Panc1 (cell line): ENCODE data around the gene KLF11. TPM values are rescaled to one million over a fixed set of nuclear protein-coding genes. Genes with fewer than 3 reads are reported as not detected.
"Not testable (repeated sequence)": the region's sequence is repeated elsewhere in the genome, so short reads cannot be mapped to it uniquely, and the experiment has no call there.

Experiments used
- ATAC-seq: fragments of 200-7000 bp; cut with Tn5 transposase; 2 replicates; pipeline ENCODE4 v1.9.1; 2020; ENCODE audit warnings: mild to moderate bottlenecking, moderate library complexity
- BruUV-seq: library from RNA; stranded (reverse); fragments of 400-500 nt; replicated peaks from 2 replicates; lab custom pipeline; 2021; lab: Mats Ljungman, UMichigan
- CTCF ChIA-PET: fragments of 300-600 bp; sonication (Branson Sonifier 250); formaldehyde crosslinking; loops from one replicate; lab custom pipeline; 2022; ENCODE audit warnings: antibody characterized with exemption; lab: Charles Lee
- POLR2A ChIA-PET: fragments of 300-600 bp; sonication (Branson Sonifier 250); formaldehyde crosslinking; loops from one replicate; lab custom pipeline; 2022; ENCODE audit warnings: antibody characterized with exemption; lab: Charles Lee
- DNase-seq: peaks from one replicate; pipeline ENCODE4 v3.0.0-alpha.2; 2010; ENCODE audit warnings: low read depth, low spot score
- H3K27ac ChIP-seq: 2 replicates; pipeline ENCODE4 v1.5.1; 2011; ENCODE audit warnings: mild to moderate bottlenecking, low read length, inconsistent platforms
- H3K27me3 ChIP-seq: fragments of 200-500 bp; sonication (Bioruptor generic); 2 replicates; pipeline ENCODE4 v1.6.0; 2014; ENCODE audit warnings: low read length, inconsistent platforms; ENCODE audit not compliant: control insufficient read depth, insufficient read depth
- H3K36me3 ChIP-seq: fragments of 200-500 bp; sonication (Bioruptor generic); 2 replicates; pipeline ENCODE4 v1.5.1; 2014; ENCODE audit warnings: inconsistent platforms, mild to moderate bottlenecking, low read length, moderate library complexity; ENCODE audit not compliant: control insufficient read depth, insufficient read depth
- H3K4me1 ChIP-seq: 2 replicates; pipeline ENCODE4 v1.5.1; 2011; ENCODE audit warnings: inconsistent platforms, mild to moderate bottlenecking, low read length, moderate library complexity; ENCODE audit not compliant: control insufficient read depth, insufficient read depth
- H3K4me3 ChIP-seq, 2 experiments: 2 replicates each; pipeline ENCODE4 v1.5.1; 2011 to 2012; ENCODE audit warnings: low read depth in 2 of 2, low read length in 2 of 2, mild to moderate bottlenecking in 2 of 2, inconsistent platforms in 1 of 2, moderate library complexity in 1 of 2
- H3K9me3 ChIP-seq: fragments of 200-500 bp; sonication (Bioruptor generic); 2 replicates; pipeline ENCODE4 v1.5.1; 2014; ENCODE audit warnings: low read depth, mild to moderate bottlenecking, inconsistent platforms, low read length, moderate library complexity; ENCODE audit not compliant: control insufficient read depth, insufficient read depth
- POLR2AphosphoS5 ChIP-seq: IDR thresholded peaks from 2 replicates; pipeline ENCODE4 v1.6.1; 2012; ENCODE audit warnings: mild to moderate bottlenecking, low read depth, low read length, moderate library complexity
- SIN3A ChIP-seq: IDR thresholded peaks from 2 replicates; pipeline ENCODE4 v1.6.1; 2012; ENCODE audit warnings: low read depth, mild to moderate bottlenecking, low read length, moderate library complexity, borderline replicate concordance; ENCODE audit not compliant: insufficient read depth
- TCF7L2 ChIP-seq: IDR thresholded peaks from 2 replicates; pipeline ENCODE4 v1.6.1; 2011; ENCODE audit warnings: mild to moderate bottlenecking, low read depth, low read length, inconsistent platforms
- in situ Hi-C: cut with HindIII; loops from 2 replicates; pipeline ENCODE4 v1.10.0; 2016; ENCODE audit warnings: low sequenced_read_pairs, low pct_unique_long_range_greater_than_20kb
- intact Hi-C: fragments of 100-400 bp; cut with micrococcal nuclease; formaldehyde crosslinking; loops from one replicate; pipeline ENCODE4 v1.10.0; 2022; ENCODE audit not compliant: unreplicated experiment
- total RNA-seq: library from RNA; stranded (reverse); gene quantifications from one replicate; pipeline ENCODE4 v1.2.1, GENCODE V29; 2021; ENCODE audit not compliant: unreplicated experiment
- TF ChIP-seq, protein P1 (sequence below), 2 experiments: IDR thresholded peaks; 2 replicates each; pipeline ENCODE4 v1.6.1; 2011 to 2012; ENCODE audit warnings: low read depth in 2 of 2, control low read depth in 1 of 2, low read length in 1 of 2, mild to moderate bottlenecking in 1 of 2, moderate library complexity in 1 of 2; ENCODE audit not compliant: insufficient read depth in 1 of 2
- TF ChIP-seq, protein P2 (sequence below): fragments of 450-650 bp; IDR thresholded peaks from 2 replicates; pipeline ENCODE4 v1.5.1; 2017; ENCODE audit warnings: mild to moderate bottlenecking

The KLF11 gene
- total RNA-seq, 1 experiment from 2014 or later, result 23.7 TPM

DNA sequence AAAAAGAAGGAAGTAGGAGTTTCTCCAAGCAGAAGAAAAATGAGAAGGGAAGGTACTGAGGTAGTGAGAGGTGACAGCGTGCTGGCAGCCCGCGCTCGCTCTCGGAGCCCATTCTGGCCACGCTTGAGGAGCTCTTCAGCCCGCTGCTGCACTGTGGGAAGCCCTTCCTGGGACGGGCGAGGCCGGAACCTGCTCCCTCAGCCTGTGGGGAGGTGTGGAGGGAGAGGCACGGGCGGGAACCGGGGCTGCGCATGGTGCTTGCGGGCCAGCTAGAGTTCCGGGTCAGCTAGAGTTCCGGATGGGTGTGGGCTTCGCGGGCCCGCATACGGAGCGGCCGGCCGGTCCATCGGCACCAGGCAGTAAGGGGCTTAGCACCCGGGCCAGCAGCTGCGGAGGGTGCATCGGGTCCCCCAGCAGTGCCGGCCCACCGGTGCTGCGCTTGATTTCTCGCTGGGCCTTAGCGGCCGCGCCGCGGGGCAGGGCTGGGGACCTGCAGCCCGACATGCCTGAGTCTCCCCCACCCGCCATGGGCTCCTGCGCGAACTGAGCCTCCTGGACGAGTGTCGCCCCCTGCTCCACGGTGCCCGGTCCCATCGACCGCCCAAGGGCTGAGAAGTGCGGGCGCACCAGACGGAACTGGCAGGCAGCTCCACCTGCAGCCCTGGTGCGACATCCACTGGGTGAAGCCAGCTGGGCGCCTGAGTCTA, 48.0 kb downstream of the KLF11 start:
- intact Hi-C loops (no loop called here), in situ Hi-C loops (no loop called here)
- Histone ChIP-seq H3K4me1 (0 out of 2 replicates have a peak, but pooled peaks cover 3% of the 10 kb centered on the region), H3K36me3 (no peaks in the 10 kb centered on the region), H3K9me3 (no peaks in the 10 kb centered on the region), H3K4me3 (no peak overlapping the region), H3K27me3 (no peaks in the 10 kb centered on the region), H3K27ac (no peak overlapping the region)
- TF ChIP-seq TCF7L2 (no peak), SIN3A (no peak), POLR2AphosphoS5 (no peak)
- TF ChIP-seq, protein P1, sequence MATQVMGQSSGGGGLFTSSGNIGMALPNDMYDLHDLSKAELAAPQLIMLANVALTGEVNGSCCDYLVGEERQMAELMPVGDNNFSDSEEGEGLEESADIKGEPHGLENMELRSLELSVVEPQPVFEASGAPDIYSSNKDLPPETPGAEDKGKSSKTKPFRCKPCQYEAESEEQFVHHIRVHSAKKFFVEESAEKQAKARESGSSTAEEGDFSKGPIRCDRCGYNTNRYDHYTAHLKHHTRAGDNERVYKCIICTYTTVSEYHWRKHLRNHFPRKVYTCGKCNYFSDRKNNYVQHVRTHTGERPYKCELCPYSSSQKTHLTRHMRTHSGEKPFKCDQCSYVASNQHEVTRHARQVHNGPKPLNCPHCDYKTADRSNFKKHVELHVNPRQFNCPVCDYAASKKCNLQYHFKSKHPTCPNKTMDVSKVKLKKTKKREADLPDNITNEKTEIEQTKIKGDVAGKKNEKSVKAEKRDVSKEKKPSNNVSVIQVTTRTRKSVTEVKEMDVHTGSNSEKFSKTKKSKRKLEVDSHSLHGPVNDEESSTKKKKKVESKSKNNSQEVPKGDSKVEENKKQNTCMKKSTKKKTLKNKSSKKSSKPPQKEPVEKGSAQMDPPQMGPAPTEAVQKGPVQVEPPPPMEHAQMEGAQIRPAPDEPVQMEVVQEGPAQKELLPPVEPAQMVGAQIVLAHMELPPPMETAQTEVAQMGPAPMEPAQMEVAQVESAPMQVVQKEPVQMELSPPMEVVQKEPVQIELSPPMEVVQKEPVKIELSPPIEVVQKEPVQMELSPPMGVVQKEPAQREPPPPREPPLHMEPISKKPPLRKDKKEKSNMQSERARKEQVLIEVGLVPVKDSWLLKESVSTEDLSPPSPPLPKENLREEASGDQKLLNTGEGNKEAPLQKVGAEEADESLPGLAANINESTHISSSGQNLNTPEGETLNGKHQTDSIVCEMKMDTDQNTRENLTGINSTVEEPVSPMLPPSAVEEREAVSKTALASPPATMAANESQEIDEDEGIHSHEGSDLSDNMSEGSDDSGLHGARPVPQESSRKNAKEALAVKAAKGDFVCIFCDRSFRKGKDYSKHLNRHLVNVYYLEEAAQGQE (IDR thresholded peaks at IDR 0.05; ENCODE audit: insufficient read depth in 1 of 2, low read depth in 2 of 2, low read length in 1 of 2), result no peak
- TF ChIP-seq, protein P2, sequence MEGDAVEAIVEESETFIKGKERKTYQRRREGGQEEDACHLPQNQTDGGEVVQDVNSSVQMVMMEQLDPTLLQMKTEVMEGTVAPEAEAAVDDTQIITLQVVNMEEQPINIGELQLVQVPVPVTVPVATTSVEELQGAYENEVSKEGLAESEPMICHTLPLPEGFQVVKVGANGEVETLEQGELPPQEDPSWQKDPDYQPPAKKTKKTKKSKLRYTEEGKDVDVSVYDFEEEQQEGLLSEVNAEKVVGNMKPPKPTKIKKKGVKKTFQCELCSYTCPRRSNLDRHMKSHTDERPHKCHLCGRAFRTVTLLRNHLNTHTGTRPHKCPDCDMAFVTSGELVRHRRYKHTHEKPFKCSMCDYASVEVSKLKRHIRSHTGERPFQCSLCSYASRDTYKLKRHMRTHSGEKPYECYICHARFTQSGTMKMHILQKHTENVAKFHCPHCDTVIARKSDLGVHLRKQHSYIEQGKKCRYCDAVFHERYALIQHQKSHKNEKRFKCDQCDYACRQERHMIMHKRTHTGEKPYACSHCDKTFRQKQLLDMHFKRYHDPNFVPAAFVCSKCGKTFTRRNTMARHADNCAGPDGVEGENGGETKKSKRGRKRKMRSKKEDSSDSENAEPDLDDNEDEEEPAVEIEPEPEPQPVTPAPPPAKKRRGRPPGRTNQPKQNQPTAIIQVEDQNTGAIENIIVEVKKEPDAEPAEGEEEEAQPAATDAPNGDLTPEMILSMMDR, result no peak
- ATAC-seq, result no peak
- DNase-seq, result no peak
- ChIA-PET POLR2A (interaction anchor here (0.6 kb wide), 2 partner anchors 11 to 19 kb away, joined by 3 to 4 read pairs; partner anchors contain the start of gene CYS1), CTCF (no interaction called here)
- BruUV-seq, result no TSS peak

DNA sequence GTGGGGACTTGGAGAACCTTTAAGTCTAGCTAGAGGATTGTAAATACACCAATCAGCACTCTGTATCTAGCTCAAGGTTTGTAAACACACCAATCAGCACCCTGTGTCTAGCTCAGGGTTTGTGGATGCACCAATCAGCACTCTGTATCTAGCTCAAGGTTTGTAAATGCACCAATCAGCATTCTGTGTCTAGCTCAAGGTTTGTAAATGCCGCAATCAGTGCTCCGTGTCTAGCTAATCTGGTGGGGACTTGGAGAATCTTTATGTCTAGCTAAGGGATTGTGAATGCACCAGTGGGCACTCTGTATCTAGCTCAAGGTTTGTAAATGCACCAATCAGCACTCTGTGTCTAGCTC, 48.5 kb downstream of the KLF11 start:
- H3K27ac ChIP-seq, ATAC-seq, H3K36me3 ChIP-seq, H3K27me3 ChIP-seq, H3K9me3 ChIP-seq, H3K4me1 ChIP-seq, intact Hi-C loops, in situ Hi-C loops, DNase-seq, H3K4me3 ChIP-seq, BruUV-seq: not testable (repeated sequence)
- ChIA-PET CTCF (interaction anchor here (0.6 kb wide), 1 partner anchor 10 kb away, joined by 5 read pairs; no protein-coding TSS in a partner anchor), POLR2A (interaction anchor here (0.6 kb wide), 1 partner anchor 20 kb away, joined by 3 read pairs; no protein-coding TSS in a partner anchor)

DNA sequence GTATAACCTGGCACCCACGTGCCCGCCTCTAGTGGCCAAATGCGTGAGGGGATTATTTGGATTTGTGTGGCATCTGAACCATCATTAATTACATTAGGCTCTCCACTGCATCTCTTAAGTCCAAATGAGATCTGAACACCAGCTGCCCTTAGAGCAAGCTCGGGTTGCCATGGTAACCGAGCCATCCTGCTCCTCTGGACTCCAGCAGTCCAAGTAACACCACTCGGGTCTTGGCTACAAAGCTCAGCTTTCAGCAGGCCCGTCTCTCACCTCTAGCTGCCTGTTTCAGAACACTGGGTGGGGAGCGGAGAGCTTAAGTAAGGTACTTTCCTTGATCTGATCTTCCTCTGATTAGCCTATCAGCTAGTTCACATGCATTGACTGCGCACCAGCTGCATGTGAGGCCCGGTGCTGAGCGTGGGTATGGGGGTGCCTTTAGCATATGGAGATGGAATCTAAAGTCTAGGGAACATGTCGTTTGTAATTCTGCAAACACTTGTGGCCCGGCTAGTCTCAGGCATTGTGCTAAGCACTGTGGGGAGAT, 51.0 kb downstream of the KLF11 start:
- BruUV-seq, result no TSS peak
- H3K27ac ChIP-seq, result no peak overlapping the region
- intact Hi-C loops (no loop called here), in situ Hi-C loops (no loop called here)
- DNase-seq (no peak), ATAC-seq (no peak)
- no peaks in the 10 kb centered on the region for H3K9me3 ChIP-seq
- no peak overlapping the region for H3K4me3 ChIP-seq
- TF ChIP-seq, protein P1 (IDR thresholded peaks at IDR 0.05; ENCODE audit: insufficient read depth in 1 of 2, low read depth in 2 of 2, low read length in 1 of 2), result no peak
- no peak for TF ChIP-seq SIN3A
- TF ChIP-seq TCF7L2, result no peak
- TF ChIP-seq POLR2AphosphoS5, result no peak
- TF ChIP-seq, protein P2, result no peak
- no peaks in the 10 kb centered on the region for H3K36me3 ChIP-seq
- POLR2A ChIA-PET, result no interaction called here
- no peaks in the 10 kb centered on the region for H3K27me3 ChIP-seq
- H3K4me1 ChIP-seq, result peaks cover 10% of the 10 kb centered on the region; the same call in 1 of the 2 replicates
- CTCF ChIA-PET, result interaction anchor here (1.3 kb wide), 1 partner anchor 21 kb away, joined by 8 read pairs; no protein-coding TSS in a partner anchor
